ENCODE measurements around the gene STK11IP.

Gene STK11IP

GRCh38 chr2:219578811-219579613 is 18.6 kb upstream of the STK11IP start:
- TF ChIP-seq GATA2 (IDR thresholded peaks at IDR 0.05; ENCODE audit: low read depth, low read length) (no peak), GATA3 (IDR thresholded peaks at IDR 0.05; ENCODE audit: low read depth, low read length) (no peak)

DNA sequence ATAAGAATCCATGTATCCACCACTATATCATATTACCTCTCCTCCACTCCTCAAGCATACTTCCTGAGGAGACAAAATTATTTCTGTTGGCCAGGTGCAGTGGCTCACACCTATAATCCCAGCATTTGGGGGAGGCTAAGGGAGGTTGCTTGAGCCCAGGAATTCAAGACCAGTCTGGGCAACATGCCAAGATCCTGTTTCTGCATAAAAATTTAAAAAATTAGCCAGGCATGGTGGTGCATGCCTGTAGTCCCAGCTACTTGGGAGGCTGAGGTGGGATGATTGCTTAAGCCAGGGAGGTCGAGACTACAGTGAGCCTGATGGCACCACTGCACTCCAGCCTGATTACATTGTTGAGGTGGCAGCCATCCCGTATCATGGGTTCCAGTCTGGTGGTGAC is 16.3 kb upstream of the STK11IP start:
- TF ChIP-seq GATA3 (IDR thresholded peaks at IDR 0.05; ENCODE audit: low read depth, low read length) (no peak), GATA2 (IDR thresholded peaks at IDR 0.05; ENCODE audit: low read depth, low read length) (no peak)

DNA sequence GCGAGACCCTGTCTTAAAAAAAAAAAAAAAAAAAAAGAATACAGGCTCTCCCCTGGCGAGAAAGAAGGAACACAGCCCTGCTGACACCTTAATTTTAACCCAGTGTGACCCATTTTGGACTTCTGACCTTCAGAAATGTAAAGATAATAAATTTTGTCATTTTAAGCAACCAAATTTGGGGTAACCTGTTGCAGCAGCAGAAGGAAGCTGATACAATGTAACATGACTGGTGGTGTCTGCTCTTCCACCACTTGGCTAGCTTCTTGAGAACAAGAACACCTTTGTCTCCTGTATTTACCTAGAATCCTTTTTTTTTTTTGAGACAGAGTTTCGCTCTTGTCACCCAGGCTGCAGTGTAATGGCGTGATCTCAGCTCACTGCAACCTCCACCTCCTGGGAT is 6.6 kb upstream of the STK11IP start:
- TF ChIP-seq GATA3 (IDR thresholded peaks at IDR 0.05; ENCODE audit: low read depth, low read length) (no peak), GATA2 (IDR thresholded peaks at IDR 0.05; ENCODE audit: low read depth, low read length) (no peak)

DNA sequence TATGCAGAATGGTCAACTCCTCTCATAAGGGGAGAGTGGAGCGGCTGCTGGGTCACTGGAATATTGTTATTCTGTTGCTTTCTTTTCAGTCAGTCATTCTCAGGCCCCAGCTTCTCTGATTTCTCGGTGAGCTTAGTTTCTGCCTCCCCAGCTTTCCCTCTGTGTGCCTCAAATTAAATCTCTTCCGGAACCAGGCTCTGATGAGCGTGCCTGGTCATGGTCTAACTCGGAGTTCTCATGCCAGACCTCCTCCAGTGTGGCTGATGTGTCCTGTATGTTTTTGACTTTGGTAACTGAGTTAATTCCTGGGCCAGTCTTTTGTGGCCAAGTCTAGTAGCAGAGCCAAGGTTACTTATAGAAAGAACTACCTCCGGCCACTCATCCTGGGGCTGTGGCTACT is 4.9 kb upstream of the STK11IP start:
- no peak for TF ChIP-seq GATA3 (IDR thresholded peaks at IDR 0.05; ENCODE audit: low read depth, low read length)
- no peak for TF ChIP-seq GATA2 (IDR thresholded peaks at IDR 0.05; ENCODE audit: low read depth, low read length)

DNA sequence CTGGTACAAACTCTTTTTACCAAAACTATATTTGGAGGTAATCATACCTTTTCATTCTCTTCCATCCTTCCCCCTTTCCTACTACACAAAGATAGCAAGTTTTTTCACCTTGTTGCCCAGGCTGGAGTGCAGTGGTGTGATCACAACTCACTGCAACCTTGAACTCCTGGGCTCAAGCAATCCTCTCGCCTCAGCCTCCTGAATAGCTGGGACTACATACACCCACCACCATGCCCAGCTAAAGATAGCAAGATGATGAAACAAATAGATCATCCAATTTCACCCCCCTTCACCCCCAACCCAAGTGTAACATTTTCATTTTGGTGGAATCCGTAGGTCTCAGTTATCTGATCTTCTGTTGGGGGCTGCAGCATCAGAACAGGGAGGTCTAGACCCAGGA is 4.5 kb upstream of the STK11IP start:
- no peak for TF ChIP-seq GATA3 (IDR thresholded peaks at IDR 0.05; ENCODE audit: low read depth, low read length)
- TF ChIP-seq GATA2 (IDR thresholded peaks at IDR 0.05; ENCODE audit: low read depth, low read length), result no peak

- TF ChIP-seq GATA2 (IDR thresholded peaks at IDR 0.05; ENCODE audit: low read depth, low read length), result no peak
- TF ChIP-seq GATA3 (IDR thresholded peaks at IDR 0.05; ENCODE audit: low read depth, low read length), result no peak
Observed at GRCh38 chr2:219595256-219595655, 2.4 kb upstream of the STK11IP start.

DNA sequence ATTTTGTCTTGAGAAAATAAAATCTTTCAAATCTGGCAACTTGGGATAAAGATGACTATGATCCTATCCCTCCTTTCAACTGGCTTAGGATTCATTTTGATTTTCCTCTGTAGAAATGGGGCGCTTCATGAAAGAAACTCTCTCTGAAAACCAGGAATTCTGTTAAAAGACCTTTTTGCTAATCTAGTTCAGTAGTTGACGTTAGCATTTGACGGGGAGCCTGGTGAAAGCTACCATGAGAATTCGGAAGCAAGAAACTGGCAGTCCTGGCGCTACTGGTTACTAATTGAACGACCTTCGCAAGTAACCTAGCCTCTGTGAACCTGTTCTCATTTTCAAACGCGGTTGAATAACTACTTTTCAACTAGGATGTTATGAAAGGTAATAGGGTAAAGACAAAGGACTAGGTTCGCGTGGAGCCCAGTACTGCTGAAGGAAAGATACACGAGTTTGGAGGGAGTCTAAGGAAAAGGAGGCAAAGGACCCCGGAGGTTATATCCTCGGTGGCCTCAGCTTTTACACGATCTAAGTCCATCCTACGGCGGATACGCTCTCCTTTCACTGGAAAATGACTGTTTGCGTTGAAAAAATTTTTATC is 604 bp upstream of the STK11IP start:
- TF ChIP-seq GATA3 (IDR thresholded peaks at IDR 0.05; ENCODE audit: low read depth, low read length) (no peak), GATA2 (IDR thresholded peaks at IDR 0.05; ENCODE audit: low read depth, low read length) (no peak)

DNA sequence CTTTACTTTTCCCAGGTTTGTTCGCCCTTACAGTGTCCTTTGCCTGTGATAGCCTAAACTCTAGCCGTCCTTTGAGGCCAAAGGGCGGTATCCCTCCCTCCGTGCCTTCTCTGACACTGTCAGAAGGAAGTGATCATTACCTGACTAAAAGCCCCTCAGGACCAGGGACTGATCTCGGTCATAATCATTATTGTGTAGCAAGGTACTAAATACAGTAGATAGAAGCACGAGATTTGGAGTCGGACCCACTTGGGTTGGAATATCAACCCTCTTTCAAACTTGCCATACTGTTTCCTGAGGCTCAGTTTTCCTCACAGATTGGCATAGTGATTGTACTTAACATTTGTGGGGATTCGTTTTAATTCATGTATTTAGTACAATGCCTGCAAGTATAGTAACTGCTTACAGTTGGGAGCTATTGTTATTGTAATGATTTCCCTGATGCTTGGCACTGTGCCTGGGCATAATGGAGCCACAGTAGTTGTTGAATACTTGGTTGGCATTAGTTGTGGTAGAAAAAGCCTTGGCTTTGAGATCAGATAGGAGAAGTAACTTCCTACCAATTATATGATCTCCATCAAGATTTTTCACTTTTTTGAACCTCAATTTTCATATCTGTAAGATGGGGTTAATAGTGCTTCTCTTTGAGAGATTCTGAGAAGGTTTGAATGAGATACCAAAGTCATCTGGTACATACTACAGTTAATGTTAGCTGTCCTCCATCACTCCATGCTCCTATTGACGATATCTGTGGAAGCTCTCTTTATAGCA is 836 bp downstream of the STK11IP start:
- no peak for TF ChIP-seq GATA3 (IDR thresholded peaks at IDR 0.05; ENCODE audit: low read depth, low read length)
- no peak for TF ChIP-seq GATA2 (IDR thresholded peaks at IDR 0.05; ENCODE audit: low read depth, low read length)

DNA sequence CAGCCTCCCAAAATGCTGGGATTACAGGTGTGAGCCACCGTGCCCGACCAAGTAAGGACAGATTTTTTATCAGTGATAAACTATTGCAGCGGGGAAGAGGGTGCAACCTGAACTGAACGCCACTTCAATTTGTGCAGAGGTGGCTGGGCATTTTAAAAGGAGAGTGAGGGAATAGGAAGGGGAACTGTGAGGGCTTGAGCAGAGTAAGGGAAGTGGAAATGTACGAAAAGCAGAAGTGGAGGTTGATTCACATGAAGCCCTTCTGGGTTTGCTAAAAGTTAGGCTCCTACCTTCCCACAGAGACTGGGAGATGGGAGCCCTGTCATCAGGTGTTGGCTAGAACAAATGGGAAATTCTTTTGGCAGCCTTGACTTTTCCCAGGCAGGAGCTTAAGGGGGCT is 6.1 kb downstream of the STK11IP start:
- TF ChIP-seq GATA2 (IDR thresholded peaks at IDR 0.05; ENCODE audit: low read depth, low read length) (no peak), GATA3 (IDR thresholded peaks at IDR 0.05; ENCODE audit: low read depth, low read length) (no peak)

DNA sequence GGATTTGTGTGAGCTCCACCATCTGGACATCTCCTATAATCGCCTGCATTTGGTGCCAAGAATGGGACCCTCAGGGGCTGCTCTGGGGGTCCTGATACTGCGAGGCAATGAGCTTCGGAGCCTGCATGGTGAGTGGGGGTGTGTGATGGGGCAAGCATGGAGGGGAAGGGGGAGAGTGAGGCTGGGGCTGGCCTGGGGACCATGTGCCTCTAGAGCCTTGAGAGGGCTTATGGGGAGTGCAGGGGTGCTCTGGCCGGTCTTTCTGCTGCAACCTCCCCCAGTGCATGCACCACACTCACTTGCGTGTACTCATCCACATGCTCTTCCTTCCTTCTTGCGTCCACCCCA is 7.9 kb downstream of the STK11IP start:
- no peak for TF ChIP-seq GATA3 (IDR thresholded peaks at IDR 0.05; ENCODE audit: low read depth, low read length)
- no peak for TF ChIP-seq GATA2 (IDR thresholded peaks at IDR 0.05; ENCODE audit: low read depth, low read length)

DNA sequence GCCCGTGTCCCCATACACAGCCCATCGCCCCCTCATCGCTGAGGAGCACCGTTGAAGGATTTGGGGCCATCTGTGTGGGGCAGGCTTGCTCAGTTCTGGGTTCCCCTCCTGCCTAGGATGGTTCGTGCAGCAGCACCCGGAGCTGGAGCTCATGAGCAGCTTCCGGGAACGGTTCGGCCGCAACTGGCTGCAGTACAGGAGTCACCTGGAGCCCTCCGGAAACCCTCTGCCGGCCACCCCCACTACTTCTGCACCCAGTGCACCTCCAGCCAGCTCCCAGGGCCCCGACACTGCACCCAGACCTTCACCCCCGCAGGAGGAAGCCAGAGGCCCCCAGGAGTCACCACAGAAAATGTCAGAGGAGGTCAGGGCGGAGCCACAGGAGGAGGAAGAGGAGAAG is 10.3 kb downstream of the STK11IP start:
- TF ChIP-seq GATA3 (IDR thresholded peaks at IDR 0.05; ENCODE audit: low read depth, low read length), result no peak
- TF ChIP-seq GATA2 (IDR thresholded peaks at IDR 0.05; ENCODE audit: low read depth, low read length), result no peak

DNA sequence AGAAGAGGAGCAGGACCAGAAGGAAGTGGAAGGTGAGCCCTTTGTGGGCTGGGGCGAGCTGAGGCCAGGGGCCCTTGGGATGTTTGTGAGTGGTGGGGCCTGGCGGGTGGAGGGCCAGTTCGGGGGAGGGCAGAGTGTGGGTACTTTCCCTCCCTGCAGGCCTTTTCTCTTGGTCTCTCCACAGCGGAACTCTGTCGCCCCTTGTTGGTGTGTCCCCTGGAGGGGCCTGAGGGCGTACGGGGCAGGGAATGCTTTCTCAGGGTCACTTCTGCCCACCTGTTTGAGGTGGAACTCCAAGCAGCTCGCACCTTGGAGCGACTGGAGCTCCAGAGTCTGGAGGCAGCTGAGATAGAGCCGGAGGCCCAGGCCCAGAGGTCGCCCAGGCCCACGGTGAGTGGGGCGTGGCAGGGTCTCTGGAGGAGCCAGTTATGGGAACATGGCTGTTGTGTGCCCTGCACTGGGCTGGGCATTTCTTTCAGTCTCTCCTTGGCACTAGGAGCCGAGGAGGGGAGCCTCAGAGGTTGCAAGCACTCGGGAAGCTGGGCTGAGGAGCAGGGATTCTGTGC is 10.8 kb downstream of the STK11IP start:
- TF ChIP-seq GATA3 (IDR thresholded peaks at IDR 0.05; ENCODE audit: low read depth, low read length), result no peak
- no peak for TF ChIP-seq GATA2 (IDR thresholded peaks at IDR 0.05; ENCODE audit: low read depth, low read length)

DNA sequence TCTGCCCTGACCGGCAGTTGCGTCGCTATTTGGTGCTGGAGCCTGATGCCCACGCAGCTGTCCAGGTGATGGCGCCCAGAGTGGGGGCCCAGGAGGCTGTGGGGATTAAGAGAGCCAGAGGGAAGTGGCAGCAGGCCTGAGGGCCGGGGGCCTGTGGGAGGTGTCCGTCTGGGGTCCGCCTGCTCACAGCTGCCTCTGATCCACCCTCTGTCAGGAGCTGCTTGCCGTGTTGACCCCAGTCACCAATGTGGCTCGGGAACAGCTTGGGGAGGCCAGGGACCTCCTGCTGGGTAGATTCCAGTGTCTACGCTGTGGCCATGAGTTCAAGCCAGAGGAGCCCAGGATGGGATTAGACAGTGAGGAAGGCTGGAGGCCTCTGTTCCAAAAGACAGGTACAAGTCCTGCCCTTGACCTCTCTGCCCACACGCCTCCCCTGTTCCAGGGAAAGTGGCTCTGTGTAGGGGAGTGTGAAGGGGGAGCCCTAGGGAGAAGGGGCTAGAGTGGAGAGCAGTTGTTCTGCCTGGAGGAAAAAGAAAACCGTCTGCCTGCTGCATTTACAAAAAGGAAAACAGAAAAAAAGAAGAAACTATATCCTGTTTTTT is 11.6 kb downstream of the STK11IP start:
- TF ChIP-seq GATA2 (IDR thresholded peaks at IDR 0.05; ENCODE audit: low read depth, low read length) (no peak), GATA3 (IDR thresholded peaks at IDR 0.05; ENCODE audit: low read depth, low read length) (no peak)

DNA sequence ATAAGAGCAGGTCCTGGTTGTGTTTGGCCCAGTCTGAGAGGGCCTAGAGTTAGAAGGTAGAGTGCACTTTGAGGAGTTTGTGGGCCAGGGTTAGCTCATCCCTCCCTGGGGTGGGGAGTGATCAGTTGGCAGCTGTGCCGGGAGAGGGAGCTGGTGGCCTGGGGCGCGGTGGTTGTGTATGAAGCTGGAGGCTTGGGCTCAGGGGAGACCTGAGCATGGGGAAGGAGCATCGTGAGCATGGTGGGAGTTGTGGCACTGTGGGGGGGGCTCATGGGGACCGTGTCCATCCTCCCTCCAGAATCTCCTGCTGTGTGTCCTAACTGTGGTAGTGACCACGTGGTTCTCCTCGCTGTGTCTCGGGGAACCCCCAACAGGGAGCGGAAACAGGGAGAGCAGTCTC is 13.6 kb downstream of the STK11IP start:
- TF ChIP-seq GATA2 (IDR thresholded peaks at IDR 0.05; ENCODE audit: low read depth, low read length), result no peak
